ENCODE data around the gene ATP5PO. TPM values are rescaled to one million over a fixed set of nuclear protein-coding genes. Genes with fewer than 3 reads are reported as not detected.
"Not testable (repeated sequence)": the region's sequence is repeated elsewhere in the genome, so short reads cannot be mapped to it uniquely, and the experiment has no call there.

ATP5PO gene
- total RNA-seq, 1 experiment from 2014 or later = 210 TPM

DNA sequence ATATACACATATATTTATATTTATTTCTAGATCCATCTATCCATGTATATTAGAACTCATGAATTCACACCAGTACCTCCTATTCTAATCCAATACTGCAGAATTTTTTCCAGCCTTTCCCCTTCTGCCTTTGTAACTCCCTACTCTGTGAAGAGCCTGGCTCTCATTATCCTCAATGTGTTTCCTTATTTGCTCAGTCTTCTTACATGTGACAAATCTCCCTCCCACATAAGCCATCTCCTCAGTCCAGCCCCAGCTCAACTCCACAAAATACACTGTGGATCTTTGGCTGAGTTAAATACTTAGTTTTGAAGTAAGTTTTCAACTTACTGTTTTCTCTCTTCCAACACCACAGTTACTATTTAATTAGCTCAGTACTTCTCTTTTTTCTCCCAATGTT is 45.7 kb downstream of the ATP5PO start:
- no peak for DNase-seq (ENCODE audit: low read depth)

DNA sequence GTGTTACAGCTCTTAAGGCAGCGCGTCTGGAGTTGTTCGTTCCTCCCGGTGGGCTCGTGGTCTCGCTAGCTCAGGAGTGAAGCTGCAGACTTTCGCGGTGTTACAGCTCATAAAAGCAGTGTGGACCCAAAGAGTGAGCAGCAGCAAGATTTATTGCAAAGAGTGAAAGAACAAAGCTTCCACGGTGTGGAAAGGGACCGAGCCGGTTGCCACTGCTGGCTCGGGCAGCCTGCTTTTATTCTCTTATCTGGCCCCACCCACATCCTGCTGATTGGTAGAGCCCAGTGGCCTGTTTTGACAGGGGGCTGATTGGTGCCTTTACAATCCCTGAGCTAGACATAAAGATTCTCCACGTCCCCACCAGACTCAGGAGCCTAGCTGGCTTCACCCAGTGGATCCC is 47.7 kb downstream of the ATP5PO start:
- not testable (repeated sequence) for DNase-seq (ENCODE audit: low read depth)

DNA sequence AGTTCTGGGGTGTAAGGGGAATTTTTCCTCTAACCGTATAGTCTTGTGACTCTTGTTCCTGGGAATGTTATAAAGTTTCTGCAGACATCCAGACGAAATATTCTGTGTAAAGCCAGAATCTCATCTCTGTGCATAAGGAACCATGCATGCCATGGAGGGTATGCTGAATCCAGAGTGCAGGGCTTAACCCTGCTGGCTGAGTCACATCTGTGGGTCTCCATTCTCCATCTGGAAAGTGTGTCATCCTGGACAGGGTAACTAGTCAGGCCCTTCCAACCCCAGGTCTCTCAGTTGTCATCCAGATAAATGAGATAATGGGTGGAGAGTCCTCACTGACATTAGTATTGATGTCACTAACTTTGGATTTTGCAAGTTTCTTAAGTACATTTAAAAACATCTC is 48.8 kb downstream of the ATP5PO start:
- DNase-seq (ENCODE audit: low read depth) = peak; percentile 39

DNA sequence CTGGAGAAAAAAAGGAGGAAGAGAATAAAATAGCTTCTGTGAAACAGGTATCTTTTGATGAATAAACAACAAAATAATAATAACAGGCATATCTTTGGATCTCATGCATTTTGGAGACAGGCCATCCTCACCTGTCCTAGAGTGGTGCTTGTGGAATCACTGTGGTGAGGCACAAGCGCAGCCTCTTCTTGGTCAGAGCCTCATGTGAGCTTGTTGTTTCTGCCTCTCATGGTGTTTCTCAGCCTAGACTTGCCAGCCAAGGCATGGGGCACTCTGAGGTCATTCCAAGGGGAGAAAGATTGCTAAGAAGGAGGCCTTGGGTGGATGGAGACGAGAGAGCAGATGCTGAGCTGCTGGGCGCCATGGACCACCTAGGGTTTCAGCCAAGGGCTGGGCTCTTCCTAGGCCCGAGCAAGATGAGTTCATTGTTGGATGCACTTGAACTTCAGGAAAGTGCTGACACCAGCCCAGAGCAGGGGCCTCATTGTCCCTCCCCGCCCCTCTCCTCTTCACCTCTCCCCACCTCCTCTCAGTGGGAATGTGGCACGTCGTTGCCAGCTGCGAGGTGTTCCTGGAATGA is 49.5 kb downstream of the ATP5PO start:
- no peak for DNase-seq (ENCODE audit: low read depth)

DNA sequence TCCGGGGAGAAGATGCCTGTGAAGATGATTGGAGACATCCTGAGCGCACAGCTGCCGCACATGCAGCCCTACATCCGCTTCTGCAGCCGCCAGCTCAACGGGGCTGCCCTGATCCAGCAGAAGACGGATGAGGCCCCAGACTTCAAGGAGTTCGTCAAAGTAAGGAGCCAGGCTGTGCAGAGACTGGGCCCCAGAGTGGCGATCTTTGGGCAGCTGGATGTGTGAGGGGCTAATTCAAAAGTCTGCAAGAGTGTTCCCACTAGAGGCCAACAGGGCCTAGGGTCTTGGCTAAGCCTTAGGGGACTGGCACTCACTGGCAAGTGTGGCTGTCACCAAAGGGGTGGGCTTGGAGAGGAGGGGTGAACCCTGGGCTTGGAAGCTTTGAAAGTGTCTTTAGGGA is 50.4 kb downstream of the ATP5PO start:
- DNase-seq (ENCODE audit: low read depth) = no peak

DNA sequence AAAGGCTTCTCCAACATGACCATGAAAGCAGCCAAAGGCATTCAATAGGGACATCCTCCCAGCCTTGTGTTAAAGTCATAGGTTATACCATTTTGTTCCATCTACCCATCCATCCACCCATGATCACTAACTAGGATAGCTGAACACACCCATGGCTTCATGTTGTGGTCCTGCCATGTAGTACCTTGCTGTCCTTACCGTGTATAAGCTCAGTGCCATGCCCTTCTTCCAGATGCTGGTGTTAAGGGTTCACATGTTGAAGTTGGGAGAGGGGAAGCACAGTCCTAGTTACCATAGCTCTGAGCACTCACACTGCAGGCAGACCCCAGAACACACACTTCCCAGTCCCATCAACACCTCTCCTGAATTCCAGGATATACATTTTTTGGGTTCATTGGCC is 51.5 kb downstream of the ATP5PO start:
- DNase-seq (ENCODE audit: low read depth) = no peak

DNA sequence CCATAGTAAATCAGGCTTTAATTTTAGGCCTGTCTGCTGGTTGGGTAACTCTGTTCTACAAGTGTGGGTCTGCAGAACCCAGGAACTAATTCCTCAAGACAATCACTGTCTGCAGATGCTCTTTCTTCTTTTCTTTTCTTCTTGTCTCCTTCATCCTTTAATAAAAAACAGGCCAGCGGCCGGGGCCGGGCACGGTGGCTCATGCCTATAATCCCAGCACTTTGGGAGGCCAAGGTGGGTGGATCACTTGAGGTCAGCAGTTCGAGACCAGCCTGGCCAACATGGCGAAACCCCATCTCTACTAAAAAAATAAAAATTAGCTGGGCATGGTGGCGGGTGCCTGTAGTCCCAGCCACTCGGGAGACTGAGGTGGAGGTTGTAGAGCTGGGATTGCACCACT is 52.4 kb downstream of the ATP5PO start:
- DNase-seq (ENCODE audit: low read depth) = not testable (repeated sequence)

DNA sequence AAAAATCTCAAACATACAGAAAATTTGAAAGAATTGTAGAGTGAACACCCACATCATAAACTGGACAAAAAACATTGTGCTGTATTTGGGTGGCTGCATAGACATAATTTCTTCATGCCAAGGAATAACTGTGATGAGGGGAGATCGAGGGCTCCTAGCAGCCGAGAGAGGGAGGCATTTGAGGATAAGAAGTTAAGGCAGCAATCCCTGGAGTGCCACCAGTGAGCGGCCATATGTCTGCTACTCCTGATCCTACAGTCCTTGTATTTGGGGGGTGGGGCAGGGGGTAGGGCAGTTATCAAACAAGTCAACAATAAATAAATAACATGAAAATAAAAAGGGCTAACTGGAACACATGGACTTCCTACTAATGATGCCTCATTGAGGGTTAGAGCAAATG is 54.5 kb downstream of the ATP5PO start:
- no peak for DNase-seq (ENCODE audit: low read depth)

DNA sequence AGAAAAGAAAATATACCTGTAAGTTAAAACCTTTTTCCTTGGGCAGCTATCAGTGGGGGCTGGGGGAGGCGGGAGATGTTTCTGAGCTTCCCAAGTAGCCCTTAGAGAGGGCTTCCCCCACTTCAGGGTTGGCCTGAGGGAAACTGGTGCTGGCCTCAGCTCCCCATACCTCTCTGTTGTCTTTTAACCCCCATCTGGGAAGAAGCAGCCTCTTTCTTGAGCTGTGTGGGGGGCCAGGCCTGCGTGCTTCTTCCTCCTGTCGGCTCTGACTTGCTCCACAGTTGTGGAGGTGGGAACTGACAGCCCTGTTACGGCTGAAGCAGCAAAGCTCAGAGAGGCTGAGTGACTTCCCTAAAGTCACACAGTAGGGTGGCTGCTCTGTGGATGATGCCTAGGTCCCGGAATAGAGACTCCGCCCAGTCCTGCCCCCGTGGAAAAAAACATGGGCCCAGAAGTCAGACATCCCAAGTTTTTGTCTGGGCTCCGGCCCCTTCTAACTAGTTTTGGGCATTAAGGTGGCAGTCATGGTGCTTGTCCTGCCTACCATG is 55.2 kb downstream of the ATP5PO start:
- DNase-seq (ENCODE audit: low read depth) = no peak

DNA sequence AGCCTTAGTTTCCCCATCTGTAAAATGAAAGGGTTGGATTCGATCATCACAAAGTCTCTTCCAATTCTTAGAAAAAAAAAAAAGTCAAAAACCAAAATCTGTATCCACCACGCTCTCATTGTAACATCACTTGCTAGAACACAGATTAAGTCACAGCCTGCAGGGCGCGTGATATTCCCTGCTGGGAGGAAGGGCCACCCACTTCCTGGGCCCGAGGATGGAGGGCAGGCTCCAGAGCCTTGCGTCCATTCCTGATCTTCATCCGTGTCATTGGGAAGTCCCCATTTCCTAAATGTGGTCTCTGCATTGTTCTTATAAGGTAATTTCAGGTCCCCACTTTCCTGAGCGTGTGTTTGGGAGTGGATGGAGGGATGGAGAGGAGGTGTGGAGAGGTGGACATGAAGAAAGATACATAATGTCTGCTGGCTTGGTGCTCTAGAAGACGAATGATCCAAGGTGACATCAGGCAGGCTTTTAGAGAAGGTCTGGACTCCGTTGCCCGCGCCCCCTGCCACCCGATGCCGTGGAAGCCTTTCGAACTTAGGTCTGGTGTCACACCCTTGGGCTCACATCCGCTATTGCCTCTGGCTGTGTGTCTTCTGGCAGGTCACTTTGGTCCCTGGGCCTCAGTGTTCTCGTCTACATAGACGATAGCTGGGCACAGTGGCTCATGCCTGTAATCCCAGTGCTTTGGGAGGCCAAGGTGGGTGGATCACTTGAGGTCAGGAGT is 56.1 kb downstream of the ATP5PO start:
- DNase-seq (ENCODE audit: low read depth) = no peak

DNA sequence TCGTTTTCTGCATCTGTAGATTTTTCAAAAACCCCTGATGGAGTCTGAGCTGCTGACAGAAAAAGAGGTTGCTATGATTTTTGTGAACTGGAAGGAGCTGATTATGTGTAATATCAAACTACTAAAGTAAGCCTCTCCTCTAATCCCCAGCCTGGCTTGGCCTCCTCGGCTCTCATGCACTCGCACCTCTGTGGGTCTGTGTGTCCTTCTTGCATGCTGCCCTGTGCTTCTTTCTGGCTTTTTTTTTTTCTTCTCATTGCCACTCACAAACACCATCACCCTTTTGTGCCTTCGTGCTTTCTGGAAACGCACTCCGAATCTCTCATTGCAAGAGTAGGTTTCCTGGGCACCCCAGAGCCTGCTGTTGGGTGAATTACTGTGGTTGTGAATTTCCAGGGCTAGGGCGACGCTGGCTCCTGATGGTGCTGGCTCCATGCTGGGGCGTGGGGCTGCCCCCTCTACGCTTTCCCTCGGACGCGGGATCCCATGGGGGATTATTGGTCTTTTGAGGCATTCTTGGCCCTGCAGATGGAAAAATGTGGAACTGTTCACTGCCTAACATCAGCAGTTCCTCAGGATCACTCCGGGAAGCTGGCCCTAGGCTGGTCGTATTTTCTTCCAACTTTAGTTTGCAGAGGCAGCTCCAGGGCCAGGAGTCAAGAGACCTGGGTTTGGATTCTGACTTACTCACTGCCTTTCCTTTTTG is 56.8 kb downstream of the ATP5PO start:
- no peak for DNase-seq (ENCODE audit: low read depth)

DNA sequence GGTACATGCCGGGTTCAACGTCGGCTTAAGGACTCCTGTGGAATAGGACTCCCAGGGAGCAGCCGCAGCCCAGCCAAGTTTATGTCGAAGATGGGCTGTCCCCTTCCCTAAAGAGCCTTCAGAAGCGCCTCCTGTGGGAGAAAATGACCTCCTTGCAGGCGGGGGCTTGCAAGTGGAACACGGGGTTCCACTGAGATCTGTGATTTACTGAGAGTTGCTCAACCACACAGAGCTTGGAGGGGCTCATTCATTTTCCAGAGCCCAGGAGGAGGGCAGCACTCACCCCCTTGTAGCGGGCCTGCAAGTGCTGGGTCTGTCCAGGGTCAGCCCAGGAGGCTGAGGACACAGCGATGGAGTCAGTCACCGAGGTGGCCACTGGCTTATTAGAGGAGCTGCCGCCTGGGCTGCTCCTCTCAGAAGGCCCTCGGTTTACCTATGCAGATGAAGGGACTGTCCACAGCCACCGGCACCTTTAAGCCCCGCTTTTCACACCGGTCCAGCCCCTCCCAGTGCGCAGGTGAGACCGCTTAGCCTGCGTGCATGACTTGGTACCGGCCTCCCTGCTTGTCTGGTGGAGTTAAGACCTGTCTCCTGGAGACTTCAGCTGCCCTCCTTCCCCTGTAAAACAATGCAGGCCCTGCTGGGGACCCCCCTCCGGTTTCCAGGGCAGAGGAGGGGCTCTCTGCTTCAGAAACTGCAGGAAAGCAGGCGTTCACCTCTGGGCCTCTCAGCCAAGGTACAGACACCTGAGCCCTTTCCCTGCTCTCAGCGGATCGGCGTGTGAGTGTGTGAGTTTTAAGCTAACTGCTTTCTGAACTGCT is 57.5 kb downstream of the ATP5PO start:
- DNase-seq (ENCODE audit: low read depth) = no peak

DNA sequence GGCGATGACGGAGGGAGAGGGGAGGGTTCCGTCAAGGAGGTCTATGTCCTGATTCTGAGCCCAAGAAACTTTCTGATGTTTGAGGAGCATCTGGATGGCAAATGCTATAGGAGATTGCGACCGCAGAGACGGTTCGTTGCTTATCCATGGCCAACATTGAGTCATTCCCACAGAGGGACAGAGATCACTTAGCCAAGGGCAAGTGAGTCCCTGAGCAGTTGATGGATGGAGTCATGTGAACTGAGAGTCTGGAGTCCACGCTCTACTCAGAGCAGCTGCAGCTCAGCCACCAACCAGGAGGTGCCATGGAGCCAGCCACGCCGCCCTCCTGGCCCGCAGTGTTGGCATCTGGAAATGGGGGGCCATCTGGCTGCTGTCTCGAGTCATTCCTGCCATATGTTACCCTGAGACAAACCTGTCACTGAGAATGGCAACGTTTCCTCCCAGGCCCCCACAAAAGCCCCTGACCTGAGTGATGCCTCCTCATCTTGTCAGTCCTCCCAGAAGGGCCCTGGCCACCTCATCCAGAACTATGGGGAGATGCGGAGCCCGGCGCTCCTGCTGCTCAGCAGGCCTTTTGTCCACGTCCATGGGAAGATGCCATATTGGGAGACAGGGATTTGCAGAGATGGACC is 58.6 kb downstream of the ATP5PO start:
- DNase-seq (ENCODE audit: low read depth) = no peak

DNA sequence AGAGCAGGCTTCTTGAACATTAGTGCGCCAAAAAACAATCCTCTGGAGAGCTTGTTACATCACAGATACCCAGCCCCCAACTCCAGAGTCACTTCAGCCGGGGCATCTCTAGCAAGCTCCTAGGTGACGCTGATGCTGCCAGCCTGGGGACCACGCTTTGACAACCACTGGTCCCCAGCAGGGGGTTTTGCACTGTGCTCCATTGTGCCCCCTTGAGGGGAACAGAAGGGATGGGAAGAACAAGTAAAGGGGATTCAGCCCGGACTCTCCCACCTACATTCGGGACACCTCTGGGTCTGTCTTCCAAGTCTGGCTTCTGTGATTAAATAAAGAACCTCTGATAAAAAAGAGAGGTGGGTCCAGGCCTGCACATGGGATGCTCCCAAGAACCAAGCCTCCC is 60.4 kb downstream of the ATP5PO start:
- no peak for DNase-seq (ENCODE audit: low read depth)

DNA sequence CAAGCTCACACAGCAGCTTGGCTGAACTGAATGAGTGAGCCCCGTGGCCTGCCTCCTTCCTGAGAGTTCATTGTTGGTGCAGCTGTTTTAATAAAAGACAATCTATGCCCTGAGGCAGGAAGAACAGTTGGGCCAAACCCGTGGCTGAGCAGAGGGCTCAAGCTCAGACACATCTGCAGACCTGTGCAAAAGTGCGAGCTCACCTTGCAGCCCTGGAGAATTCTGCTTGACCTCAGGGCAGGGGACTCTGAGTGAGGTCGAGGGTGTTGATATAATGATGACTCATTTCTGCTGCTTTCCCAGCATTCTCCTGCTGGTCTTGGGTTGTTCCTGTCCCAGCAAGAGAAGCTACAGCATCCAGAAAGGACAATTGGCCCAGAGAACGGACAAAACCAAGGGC is 61.0 kb downstream of the ATP5PO start:
- peak; percentile 71 for DNase-seq (ENCODE audit: low read depth)

Other genes with a start within 250 kb of the ATP5PO start
- 30.7 and 42.3 TPM in 2 replicates for gene MRPS6, start 157.8 kb upstream of the ATP5PO start, total RNA-seq (2014; rRNA removed)
- gene SLC5A3, start 157.8 kb upstream of the ATP5PO start, total RNA-seq (2014; rRNA removed) = 20.0 and 22.6 TPM in 2 replicates

Data from LHCN-M2 (cell line).